WTC11 (cell line): ENCODE measurements around the gene ABCB1. TPM values are rescaled to one million over a fixed set of nuclear protein-coding genes. Genes with fewer than 3 reads are reported as not detected.

Experiments
- ATAC-seq: fragments of 200-7000 bp; cut with Tn5 transposase; 2 replicates; pipeline ENCODE4 v1.10.0; 2021; ENCODE audit warnings: mild to moderate bottlenecking, moderate library complexity
- CTCF ChIA-PET: fragments of 300-600 bp; sonication (Branson Sonifier 250); formaldehyde crosslinking; loops from one replicate; lab custom pipeline; 2021; ENCODE audit warnings: antibody characterized with exemption; lab: Charles Lee
- POLR2A ChIA-PET: fragments of 350-600 bp; sonication (Branson Sonifier 250); formaldehyde crosslinking; loops from one replicate; lab custom pipeline; 2021; ENCODE audit warnings: antibody characterized with exemption; lab: Charles Lee
- DNase-seq: peaks from one replicate; pipeline ENCODE4 v3.0.0; 2021; ENCODE audit warnings: low spot score
- H3K27ac Mint-ChIP-seq: 2 replicates; pipeline ENCODE4 v1.8.0; 2021; ENCODE audit warnings: mixed read lengths
- H3K27me3 Mint-ChIP-seq: 2 replicates; pipeline ENCODE4 v1.8.0; 2021; ENCODE audit warnings: low read depth, mild to moderate bottlenecking, moderate library complexity, mixed read lengths
- H3K36me3 Mint-ChIP-seq: 2 replicates; pipeline ENCODE4 v1.8.0; 2021; ENCODE audit warnings: mixed read lengths
- H3K4me1 Mint-ChIP-seq: 2 replicates; pipeline ENCODE4 v1.8.0; 2022; ENCODE audit warnings: mixed read lengths
- H3K4me3 Mint-ChIP-seq: 2 replicates; pipeline ENCODE4 v1.8.0; 2021; ENCODE audit warnings: mild to moderate bottlenecking, moderate library complexity, mixed read lengths
- H3K9me3 Mint-ChIP-seq: 2 replicates; pipeline ENCODE4 v1.8.0; 2021; ENCODE audit warnings: mixed read lengths
- CBFB ChIP-seq: sonication (generic); formaldehyde crosslinking; IDR thresholded peaks from 2 replicates; pipeline ENCODE4 v1.8.1; 2022; ENCODE audit warnings: mild to moderate bottlenecking, low read depth, missing genetic modification reagents
- GABPB1 ChIP-seq: sonication (generic); formaldehyde crosslinking; IDR thresholded peaks from 2 replicates; pipeline ENCODE4 v1.8.1; 2023; ENCODE audit warnings: mild to moderate bottlenecking, missing genetic modification reagents
- JUN ChIP-seq: sonication (generic); formaldehyde crosslinking; IDR thresholded peaks from 2 replicates; pipeline ENCODE4 v1.8.0; 2023; ENCODE audit warnings: mild to moderate bottlenecking, missing genetic modification reagents
- NFATC4 ChIP-seq: fragments of 250-450 bp; sonication (Bioruptor Pico); IDR thresholded peaks from 2 replicates; pipeline ENCODE4 v1.9.0; 2021; ENCODE audit warnings: mild to moderate bottlenecking
- NFE2L1 ChIP-seq: sonication (generic); formaldehyde crosslinking; IDR thresholded peaks from 2 replicates; pipeline ENCODE4 v1.8.1; 2023; ENCODE audit warnings: missing genetic modification reagents
- SMAD4 ChIP-seq: sonication (generic); formaldehyde crosslinking; IDR thresholded peaks from 2 replicates; pipeline ENCODE4 v1.8.0; 2022; ENCODE audit warnings: mild to moderate bottlenecking, missing genetic modification reagents
- TP53 ChIP-seq: sonication (generic); formaldehyde crosslinking; IDR thresholded peaks from 2 replicates; pipeline ENCODE4 v1.8.1; 2023; ENCODE audit warnings: mild to moderate bottlenecking, missing genetic modification reagents
- ZBTB21 ChIP-seq: sonication (generic); formaldehyde crosslinking; IDR thresholded peaks from 2 replicates; pipeline ENCODE4 v1.8.1; 2023; ENCODE audit warnings: mild to moderate bottlenecking, missing genetic modification reagents, borderline replicate concordance
- ZNF263 ChIP-seq: sonication (generic); formaldehyde crosslinking; IDR thresholded peaks from 2 replicates; pipeline ENCODE4 v1.8.1; 2022; ENCODE audit warnings: low read depth, mild to moderate bottlenecking, moderate library complexity, missing genetic modification reagents
- total RNA-seq: library from RNA; stranded (reverse); gene quantifications from 3 replicates; pipeline ENCODE4 v1.2.3, GENCODE V29; 2021
- TF ChIP-seq, protein P1 (sequence below): sonication (generic); formaldehyde crosslinking; IDR thresholded peaks from 2 replicates; pipeline ENCODE4 v1.8.0; 2022; ENCODE audit warnings: mild to moderate bottlenecking, missing genetic modification reagents
- TF ChIP-seq, protein P2 (sequence below): fragments of 250-450 bp; sonication (Bioruptor Pico); IDR thresholded peaks from 2 replicates; pipeline ENCODE4 v1.9.0; 2021; ENCODE audit warnings: mild to moderate bottlenecking
- TF ChIP-seq, protein P3 (sequence below): fragments of 250-450 bp; sonication (Bioruptor Pico); conservative IDR thresholded peaks from 2 replicates; pipeline ENCODE4 v1.9.0; 2021; ENCODE audit warnings: mild to moderate bottlenecking
- TF ChIP-seq, protein P4 (sequence below): sonication (generic); formaldehyde crosslinking; IDR thresholded peaks from 2 replicates; pipeline ENCODE4 v1.8.1; 2022; ENCODE audit warnings: missing genetic modification reagents, borderline replicate concordance
- TF ChIP-seq, protein P5 (sequence below): fragments of 250-450 bp; sonication (Bioruptor Pico); IDR thresholded peaks from 2 replicates; pipeline ENCODE4 v2.1.2; 2022; ENCODE audit warnings: mild to moderate bottlenecking, moderate library complexity
- TF ChIP-seq, protein P6 (sequence below): sonication (generic); formaldehyde crosslinking; IDR thresholded peaks from 2 replicates; pipeline ENCODE4 v1.8.1; 2022; ENCODE audit warnings: mild to moderate bottlenecking, missing genetic modification reagents, moderate library complexity, borderline replicate concordance

Gene ABCB1
- total RNA-seq, 1 experiment from 2014 or later = 0.94 TPM

DNA sequence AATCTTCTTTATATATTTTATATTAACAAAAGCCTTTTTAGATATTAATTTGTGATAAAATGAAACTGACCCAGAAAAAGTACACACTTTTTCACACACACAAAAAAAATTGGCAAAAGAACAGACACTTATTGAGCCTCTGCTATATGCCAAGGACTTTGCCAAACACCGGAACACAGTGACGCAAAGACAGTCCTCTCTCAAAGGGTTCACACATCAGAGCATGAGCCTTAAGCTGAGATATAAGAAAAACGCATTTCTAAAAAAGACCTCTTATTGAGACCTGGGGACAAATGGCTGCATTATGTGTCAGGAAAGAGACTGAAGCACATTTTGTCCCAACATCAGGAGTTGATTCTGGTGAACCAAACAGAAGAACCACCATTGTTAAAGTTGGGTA is 101.2 kb downstream of the ABCB1 start:
- peaks cover 10% of the 10 kb centered on the region for H3K4me1 Mint-ChIP-seq

DNA sequence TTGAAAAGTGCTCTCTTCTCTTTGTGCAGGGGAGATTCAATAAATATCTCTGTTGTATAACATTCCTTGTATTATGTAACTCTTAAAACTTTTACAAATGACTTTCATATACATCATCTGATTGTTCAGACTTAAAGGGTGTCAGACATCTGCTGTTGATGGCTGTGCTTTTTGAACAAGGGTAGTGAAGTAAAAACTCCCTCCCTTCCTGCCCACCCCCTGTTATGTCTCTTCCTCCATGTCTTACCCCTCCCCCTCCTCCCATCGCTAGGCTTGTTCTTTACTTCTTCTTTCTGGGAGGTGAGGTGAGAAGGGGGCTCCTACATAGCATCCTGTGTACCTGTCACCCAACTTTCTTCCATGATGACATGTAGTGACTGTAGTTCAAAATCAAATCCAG is 101.8 kb downstream of the ABCB1 start:
- POLR2A ChIA-PET = no interaction called here
- Mint-ChIP-seq H3K9me3 (peaks cover 7% of the 10 kb centered on the region), H3K27ac (no peak overlapping the region), H3K27me3 (no peaks in the 10 kb centered on the region), H3K36me3 (no peaks in the 10 kb centered on the region), H3K4me3 (no peak overlapping the region), H3K4me1 (peaks cover 10% of the 10 kb centered on the region)
- CTCF ChIA-PET = no interaction called here
- no peak for TF ChIP-seq JUN
- DNase-seq (no peak), ATAC-seq (no peak)

More for the DNA sequence above, 101.2 kb downstream of the ABCB1 start:
- no peak for ATAC-seq
- TF ChIP-seq, protein P1, sequence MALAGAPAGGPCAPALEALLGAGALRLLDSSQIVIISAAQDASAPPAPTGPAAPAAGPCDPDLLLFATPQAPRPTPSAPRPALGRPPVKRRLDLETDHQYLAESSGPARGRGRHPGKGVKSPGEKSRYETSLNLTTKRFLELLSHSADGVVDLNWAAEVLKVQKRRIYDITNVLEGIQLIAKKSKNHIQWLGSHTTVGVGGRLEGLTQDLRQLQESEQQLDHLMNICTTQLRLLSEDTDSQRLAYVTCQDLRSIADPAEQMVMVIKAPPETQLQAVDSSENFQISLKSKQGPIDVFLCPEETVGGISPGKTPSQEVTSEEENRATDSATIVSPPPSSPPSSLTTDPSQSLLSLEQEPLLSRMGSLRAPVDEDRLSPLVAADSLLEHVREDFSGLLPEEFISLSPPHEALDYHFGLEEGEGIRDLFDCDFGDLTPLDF (CRISPR knock-in tag) = no peak
- POLR2A ChIA-PET = no interaction called here
- H3K36me3 Mint-ChIP-seq = no peaks in the 10 kb centered on the region
- H3K9me3 Mint-ChIP-seq = peaks cover 3% of the 10 kb centered on the region
- H3K27me3 Mint-ChIP-seq = no peaks in the 10 kb centered on the region
- CTCF ChIA-PET = no interaction called here
- H3K27ac Mint-ChIP-seq = no peak overlapping the region
- H3K4me3 Mint-ChIP-seq = no peak overlapping the region
- no peak for DNase-seq

DNA sequence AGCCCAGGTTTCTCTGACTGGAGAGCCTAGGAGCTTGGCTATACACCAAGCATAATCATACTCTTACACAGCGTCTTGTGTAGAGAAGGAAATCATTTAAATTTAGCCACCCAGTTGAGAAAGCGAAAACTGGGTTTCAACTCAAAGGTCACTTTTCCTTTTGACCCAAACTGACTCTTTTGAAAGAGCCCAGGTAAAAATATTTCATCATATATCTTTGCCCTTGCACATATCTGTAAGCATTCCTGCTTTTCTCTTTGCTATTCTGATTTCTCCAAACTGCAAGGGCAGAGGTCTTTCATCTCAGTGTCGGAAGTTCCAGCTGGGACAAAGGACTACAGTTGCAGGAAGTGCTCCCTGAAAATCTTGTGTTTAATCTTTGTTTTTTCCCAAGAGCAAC is 103.2 kb downstream of the ABCB1 start:
- H3K4me3 Mint-ChIP-seq = no peak overlapping the region

DNA sequence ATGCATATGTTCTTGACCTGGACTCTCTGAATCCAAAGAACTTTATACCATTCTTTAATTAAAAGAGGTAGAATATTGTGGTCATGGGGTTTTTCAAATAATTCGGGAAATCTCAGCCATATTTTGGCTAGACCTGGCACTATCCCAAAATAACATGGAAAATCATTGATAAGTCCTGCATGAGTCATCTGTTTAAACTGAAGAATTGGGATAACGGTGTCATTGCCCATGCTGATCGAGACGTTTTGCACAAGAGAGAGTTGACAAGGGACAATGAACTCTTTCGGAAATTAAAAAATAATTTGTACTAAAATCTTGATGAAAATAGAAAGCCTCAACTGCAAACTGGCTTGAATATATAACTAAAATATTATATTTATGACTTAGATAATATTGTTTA is 105.3 kb downstream of the ABCB1 start:
- no peak overlapping the region for H3K4me3 Mint-ChIP-seq
- POLR2A ChIA-PET = no interaction called here
- no peaks in the 10 kb centered on the region for H3K36me3 Mint-ChIP-seq
- no peak for TF ChIP-seq NFE2L1 (CRISPR knock-in tag)
- no peak for TF ChIP-seq ZNF263 (CRISPR knock-in tag)
- TF ChIP-seq CBFB (CRISPR knock-in tag) = no peak
- TF ChIP-seq, protein P2, sequence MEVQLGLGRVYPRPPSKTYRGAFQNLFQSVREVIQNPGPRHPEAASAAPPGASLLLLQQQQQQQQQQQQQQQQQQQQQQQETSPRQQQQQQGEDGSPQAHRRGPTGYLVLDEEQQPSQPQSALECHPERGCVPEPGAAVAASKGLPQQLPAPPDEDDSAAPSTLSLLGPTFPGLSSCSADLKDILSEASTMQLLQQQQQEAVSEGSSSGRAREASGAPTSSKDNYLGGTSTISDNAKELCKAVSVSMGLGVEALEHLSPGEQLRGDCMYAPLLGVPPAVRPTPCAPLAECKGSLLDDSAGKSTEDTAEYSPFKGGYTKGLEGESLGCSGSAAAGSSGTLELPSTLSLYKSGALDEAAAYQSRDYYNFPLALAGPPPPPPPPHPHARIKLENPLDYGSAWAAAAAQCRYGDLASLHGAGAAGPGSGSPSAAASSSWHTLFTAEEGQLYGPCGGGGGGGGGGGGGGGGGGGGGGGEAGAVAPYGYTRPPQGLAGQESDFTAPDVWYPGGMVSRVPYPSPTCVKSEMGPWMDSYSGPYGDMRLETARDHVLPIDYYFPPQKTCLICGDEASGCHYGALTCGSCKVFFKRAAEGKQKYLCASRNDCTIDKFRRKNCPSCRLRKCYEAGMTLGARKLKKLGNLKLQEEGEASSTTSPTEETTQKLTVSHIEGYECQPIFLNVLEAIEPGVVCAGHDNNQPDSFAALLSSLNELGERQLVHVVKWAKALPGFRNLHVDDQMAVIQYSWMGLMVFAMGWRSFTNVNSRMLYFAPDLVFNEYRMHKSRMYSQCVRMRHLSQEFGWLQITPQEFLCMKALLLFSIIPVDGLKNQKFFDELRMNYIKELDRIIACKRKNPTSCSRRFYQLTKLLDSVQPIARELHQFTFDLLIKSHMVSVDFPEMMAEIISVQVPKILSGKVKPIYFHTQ = no peak
- TF ChIP-seq NFATC4 (CRISPR knock-in tag) = no peak
- TF ChIP-seq TP53 (CRISPR knock-in tag) = no peak
- TF ChIP-seq, protein P3, sequence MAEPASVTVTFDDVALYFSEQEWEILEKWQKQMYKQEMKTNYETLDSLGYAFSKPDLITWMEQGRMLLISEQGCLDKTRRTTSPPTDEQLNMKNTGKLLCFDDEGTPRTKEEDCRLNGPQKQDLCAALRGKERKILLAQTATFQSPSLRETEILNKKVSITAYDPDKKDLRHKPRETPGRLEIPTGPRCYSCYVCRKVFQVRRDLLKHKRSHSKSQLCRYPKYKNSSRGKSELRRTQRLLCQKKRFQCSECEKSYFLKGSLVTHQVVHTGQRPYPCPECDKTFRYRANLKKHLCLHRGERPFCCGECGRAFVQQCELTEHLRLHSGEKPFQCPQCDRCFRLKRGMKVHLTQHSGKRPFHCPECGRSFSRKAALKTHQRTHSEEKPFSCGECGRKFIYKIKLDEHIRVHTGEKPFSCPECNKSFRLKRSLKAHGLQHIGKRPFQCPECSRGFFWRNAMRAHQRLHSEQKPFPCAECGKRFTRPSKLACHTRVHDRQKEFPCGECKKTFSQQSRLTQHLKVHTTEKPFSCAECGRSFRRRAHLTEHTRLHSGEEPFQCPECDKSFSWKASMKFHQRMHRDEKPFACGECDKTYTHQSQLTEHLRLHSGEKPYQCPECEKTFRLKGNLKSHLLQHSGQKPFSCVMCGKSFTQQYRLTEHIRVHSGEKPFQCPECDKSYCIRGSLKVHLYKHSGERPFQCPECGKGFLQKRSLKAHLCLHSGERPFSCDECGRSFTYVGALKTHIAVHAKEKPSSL (CRISPR knock-in tag) = no peak
- TF ChIP-seq, protein P4, sequence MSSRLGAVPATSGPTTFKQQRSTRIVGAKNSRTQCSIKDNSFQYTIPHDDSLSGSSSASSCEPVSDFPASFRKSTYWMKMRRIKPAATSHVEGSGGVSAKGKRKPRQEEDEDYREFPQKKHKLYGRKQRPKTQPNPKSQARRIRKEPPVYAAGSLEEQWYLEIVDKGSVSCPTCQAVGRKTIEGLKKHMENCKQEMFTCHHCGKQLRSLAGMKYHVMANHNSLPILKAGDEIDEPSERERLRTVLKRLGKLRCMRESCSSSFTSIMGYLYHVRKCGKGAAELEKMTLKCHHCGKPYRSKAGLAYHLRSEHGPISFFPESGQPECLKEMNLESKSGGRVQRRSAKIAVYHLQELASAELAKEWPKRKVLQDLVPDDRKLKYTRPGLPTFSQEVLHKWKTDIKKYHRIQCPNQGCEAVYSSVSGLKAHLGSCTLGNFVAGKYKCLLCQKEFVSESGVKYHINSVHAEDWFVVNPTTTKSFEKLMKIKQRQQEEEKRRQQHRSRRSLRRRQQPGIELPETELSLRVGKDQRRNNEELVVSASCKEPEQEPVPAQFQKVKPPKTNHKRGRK (CRISPR knock-in tag) = no peak
- no peak for TF ChIP-seq ZBTB21 (CRISPR knock-in tag)
- no peak for TF ChIP-seq SMAD4 (CRISPR knock-in tag)
- TF ChIP-seq, protein P5, sequence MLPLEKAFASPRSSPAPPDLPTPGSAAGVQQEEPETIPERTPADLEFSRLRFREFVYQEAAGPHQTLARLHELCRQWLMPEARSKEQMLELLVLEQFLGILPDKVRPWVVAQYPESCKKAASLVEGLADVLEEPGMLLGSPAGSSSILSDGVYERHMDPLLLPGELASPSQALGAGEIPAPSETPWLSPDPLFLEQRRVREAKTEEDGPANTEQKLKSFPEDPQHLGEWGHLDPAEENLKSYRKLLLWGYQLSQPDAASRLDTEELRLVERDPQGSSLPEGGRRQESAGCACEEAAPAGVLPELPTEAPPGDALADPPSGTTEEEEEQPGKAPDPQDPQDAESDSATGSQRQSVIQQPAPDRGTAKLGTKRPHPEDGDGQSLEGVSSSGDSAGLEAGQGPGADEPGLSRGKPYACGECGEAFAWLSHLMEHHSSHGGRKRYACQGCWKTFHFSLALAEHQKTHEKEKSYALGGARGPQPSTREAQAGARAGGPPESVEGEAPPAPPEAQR (CRISPR knock-in tag) = no peak
- TF ChIP-seq, protein P6, sequence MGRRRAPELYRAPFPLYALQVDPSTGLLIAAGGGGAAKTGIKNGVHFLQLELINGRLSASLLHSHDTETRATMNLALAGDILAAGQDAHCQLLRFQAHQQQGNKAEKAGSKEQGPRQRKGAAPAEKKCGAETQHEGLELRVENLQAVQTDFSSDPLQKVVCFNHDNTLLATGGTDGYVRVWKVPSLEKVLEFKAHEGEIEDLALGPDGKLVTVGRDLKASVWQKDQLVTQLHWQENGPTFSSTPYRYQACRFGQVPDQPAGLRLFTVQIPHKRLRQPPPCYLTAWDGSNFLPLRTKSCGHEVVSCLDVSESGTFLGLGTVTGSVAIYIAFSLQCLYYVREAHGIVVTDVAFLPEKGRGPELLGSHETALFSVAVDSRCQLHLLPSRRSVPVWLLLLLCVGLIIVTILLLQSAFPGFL (CRISPR knock-in tag) = no peak
- TF ChIP-seq, all 79 proteins: peak for 0
- no peaks in the 10 kb centered on the region for H3K27me3 Mint-ChIP-seq
- peaks cover 10% of the 10 kb centered on the region for H3K4me1 Mint-ChIP-seq
- peaks cover 14% of the 10 kb centered on the region for H3K9me3 Mint-ChIP-seq
- no peak for DNase-seq
- ATAC-seq = no peak
- CTCF ChIA-PET = no interaction called here
- H3K27ac Mint-ChIP-seq = no peak overlapping the region

More for the DNA sequence above, 103.2 kb downstream of the ABCB1 start:
- ATAC-seq = no peak
- peak; percentile 88 for TF ChIP-seq GABPB1 (CRISPR knock-in tag)
- no peak for TF ChIP-seq CBFB (CRISPR knock-in tag)
- Mint-ChIP-seq H3K27ac (no peak overlapping the region), H3K36me3 (no peaks in the 10 kb centered on the region), H3K4me1 (peaks cover 10% of the 10 kb centered on the region), H3K9me3 (peaks cover 7% of the 10 kb centered on the region), H3K27me3 (no peaks in the 10 kb centered on the region)
- ChIA-PET CTCF (no interaction called here), POLR2A (no interaction called here)
- DNase-seq = no peak
